NCI-H146 treated with DMSO at 0.1 percent for 48 hours (cell line): ENCODE results near the gene CYBA.

ENCODE experiments used
- DNase-seq: peaks from one replicate; lab custom pipeline; 2025; ENCODE audit not compliant: unreplicated experiment; lab: John Stamatoyannopoulos, UW

The CYBA gene

DNA sequence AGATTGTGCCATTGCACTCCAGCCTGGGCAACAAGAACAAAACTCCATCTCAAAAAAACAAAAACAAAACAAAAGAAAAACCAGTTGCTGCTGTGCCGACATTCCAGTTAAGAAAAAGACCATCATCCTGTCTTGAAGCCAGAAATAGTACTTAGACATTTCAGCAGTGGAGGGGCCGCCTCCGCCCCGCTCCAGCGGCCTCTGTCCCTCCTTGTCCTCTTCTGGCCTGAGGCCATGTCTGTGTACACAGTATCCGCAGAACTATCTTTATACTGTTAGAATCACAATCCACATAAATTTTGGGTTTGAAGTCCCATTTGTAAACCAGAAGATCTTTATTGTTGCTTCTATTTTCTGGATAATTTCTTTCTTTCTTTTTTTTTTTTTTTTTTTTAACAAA is 55.8 kb downstream of the CYBA start:
- DNase-seq: no peak

DNA sequence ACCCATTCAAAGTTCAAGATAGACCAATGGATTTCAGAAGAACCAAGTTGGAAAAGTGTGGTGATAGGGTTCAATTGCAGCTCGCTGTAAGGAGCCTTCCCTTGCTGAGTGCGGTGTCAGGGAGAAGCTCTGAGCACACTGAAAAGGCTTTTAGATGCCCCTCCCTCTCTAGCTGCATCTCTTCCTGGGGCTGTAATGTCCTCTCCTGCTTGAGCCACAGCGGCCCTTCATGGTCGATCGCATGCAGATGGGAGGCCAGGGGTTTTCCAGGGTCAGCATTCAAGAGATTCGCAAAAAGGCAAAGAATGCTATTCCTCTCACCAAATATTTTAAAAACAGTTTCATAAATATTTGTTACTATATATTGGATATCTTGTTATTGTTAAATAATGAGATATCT is 56.9 kb downstream of the CYBA start:
- DNase-seq: no peak

DNA sequence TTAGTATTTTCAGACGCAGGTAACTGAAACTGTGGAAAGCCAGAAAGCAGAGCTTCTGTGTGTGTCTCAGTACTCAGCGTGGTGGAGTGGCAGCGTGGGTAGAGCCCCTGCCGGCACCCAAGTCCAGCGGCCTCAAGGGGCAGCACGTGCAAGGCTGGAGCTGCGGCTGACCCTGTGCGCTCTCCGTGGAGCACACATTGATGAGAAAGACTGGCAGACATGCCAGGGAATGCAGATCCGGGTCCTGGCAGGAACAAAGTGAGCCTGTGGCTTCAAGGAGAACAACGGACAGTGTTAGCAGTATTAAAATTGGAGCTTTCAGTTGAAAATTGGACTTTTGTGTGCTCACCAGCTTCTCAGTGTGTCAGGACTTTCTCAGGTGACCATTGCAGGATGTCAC is 57.4 kb downstream of the CYBA start:
- no peak for DNase-seq
